ENCODE measurements around the gene NUP62.
"Not testable (repeated sequence)": the region's sequence is repeated elsewhere in the genome, so short reads cannot be mapped to it uniquely, and the experiment has no call there.

Gene NUP62

GRCh38 chr19:49952479-49952836, 23.2 kb upstream of the NUP62 start:
- H3K4me3 ChIP-seq (ENCODE audit: low read depth, low read length), result no peak overlapping the region

- H3K4me3 ChIP-seq (ENCODE audit: low read depth, low read length), result no peak overlapping the region
Observed at GRCh38 chr19:49951806-49952478, 22.6 kb upstream of the NUP62 start.

- no peak overlapping the region for H3K4me3 ChIP-seq (ENCODE audit: low read depth, low read length)
Observed at GRCh38 chr19:49950956-49951526, 21.7 kb upstream of the NUP62 start.

DNA sequence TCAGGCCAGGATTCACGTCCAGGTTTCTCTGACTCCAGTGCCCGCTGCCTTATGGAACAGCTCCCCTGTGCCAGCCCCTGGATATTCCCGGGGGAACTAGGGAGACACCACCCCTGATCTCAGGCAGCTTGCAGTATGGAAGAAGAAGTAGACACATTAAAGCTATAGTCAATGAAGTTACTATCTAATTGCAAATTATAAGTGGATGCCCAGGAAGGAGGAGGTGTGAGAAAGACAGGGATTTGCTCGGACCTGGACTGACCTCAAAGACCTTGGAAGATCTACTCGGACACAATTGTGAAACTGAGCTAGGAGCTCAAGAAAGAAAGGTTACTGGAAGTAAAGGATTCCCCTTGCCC, 21.3 kb upstream of the NUP62 start:
- no peak overlapping the region for H3K4me3 ChIP-seq (ENCODE audit: low read depth, low read length)

GRCh38 chr19:49949742-49950589, 20.7 kb upstream of the NUP62 start:
- H3K4me3 ChIP-seq (ENCODE audit: low read depth, low read length), result no peak overlapping the region

- H3K4me3 ChIP-seq (ENCODE audit: low read depth, low read length), result no peak overlapping the region
Observed at GRCh38 chr19:49946415-49946814, 17.1 kb upstream of the NUP62 start.

DNA sequence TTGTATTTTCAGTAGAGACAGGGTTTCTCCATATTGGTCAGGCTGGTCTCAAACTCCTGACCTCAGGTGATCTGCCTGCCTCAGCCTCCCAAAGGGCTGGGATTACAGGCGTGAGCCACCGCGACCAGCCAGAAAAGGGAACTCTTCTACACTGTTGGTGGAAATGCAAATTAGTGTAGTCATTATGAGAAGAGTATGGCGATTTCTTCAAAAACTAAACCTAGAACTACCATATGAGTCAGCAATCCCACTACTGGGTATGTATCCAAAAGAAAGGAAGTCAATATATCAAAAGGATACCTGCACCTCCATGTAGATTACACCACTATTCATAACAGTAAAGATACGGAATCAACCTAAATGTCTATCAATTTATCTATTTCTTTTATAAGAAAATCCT, 15.3 kb upstream of the NUP62 start:
- H3K4me3 ChIP-seq (ENCODE audit: low read depth, low read length), result not testable (repeated sequence)

DNA sequence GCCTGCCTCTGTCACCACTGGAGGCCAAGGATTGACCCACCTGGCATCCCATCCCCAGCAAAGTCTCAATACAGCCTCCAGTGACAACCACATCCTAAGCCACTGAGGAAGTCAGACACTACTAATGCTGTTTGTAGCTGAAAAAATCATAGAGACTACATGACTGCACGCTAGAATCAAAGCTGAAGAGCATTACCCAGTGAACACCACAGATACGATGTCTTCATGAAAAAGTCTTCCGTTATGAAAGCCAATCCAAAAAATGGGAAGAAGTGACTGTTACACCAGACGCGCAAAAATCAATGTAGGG, 11.1 kb upstream of the NUP62 start:
- H3K4me3 ChIP-seq (ENCODE audit: low read depth, low read length), result no peak overlapping the region

GRCh38 chr19:49939721-49940481, 10.6 kb upstream of the NUP62 start:
- H3K4me3 ChIP-seq (ENCODE audit: low read depth, low read length), result no peak overlapping the region

GRCh38 chr19:49938662-49939061, 9.4 kb upstream of the NUP62 start:
- no peak overlapping the region for H3K4me3 ChIP-seq (ENCODE audit: low read depth, low read length)

DNA sequence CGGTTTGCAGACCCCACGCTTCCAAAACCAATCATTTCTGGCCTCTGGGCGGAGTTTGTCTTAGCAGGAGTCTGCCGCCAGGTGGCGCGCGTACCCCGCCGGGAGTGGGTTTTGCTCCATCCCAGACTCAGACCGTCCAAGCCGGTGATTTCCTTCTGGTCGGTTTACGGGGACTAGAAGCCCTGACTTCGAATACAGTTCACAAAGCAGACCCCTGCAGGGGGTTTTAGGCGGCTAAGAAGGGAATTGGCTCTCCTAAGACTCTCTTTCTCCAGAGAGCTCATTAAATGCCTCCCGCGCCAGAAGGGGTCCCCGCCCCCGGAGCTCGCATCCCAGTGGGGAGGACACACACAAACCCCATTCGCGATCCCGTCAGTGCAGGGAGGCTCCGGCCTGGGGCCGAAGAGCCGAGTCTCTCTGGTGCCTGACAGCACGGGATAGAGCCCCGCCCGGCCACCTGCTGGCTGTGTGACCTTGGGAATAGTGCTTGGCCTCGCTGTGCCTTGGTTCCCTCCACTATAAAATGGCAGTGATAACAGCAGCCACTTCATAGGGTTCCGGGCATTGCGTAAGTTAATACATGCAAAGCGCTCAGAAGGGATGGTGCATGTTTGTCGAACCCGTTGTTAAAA, 8.6 kb upstream of the NUP62 start:
- no peak overlapping the region for H3K4me3 ChIP-seq (ENCODE audit: low read depth, low read length)

DNA sequence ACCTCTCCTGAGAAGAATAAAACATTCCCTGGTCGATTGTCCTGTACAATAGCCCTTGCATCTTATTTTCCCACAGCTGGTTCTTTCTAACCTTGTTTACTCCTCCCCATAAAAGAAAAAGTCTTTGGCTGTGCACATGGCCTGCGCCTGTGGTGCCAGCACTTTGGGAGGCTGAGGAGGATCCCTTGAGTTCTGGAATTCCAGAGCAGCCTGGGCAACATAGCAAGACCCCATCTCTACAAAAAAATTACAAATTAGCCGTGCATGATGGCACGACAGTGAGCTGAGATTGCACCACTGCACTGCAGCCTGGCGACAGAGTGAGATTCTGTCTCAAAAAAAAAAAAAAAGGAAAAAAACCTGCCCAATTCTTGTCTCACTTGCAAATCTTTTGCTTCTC, 7.2 kb upstream of the NUP62 start:
- no peak overlapping the region for H3K4me3 ChIP-seq (ENCODE audit: low read depth, low read length)

DNA sequence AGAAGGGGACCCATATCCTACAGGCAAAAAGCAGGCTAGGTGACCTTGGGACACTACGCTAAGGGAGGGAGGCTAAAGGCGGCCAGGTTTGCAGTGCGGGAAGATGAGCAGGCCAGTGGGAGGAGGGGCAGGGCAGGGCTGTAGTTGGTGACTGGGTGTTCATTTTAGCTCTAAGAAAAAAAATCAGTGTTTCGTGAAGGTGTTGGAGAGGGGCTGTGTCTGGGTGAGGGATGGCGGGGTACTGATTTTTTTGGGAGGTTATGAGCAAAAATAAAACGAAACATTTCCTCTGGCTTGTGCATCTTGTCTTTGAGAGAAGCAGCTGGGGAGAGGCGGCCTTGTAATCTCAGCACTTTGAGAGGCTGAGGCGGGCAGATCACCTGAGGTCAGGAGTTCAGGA, 4.3 kb upstream of the NUP62 start:
- no peak overlapping the region for H3K4me3 ChIP-seq (ENCODE audit: low read depth, low read length)

- no peak overlapping the region for H3K4me3 ChIP-seq (ENCODE audit: low read depth, low read length)
Observed at GRCh38 chr19:49932731-49933131, 3.4 kb upstream of the NUP62 start.

GRCh38 chr19:49932041-49932451, 2.7 kb upstream of the NUP62 start:
- H3K4me3 ChIP-seq (ENCODE audit: low read depth, low read length), result no peak overlapping the region

DNA sequence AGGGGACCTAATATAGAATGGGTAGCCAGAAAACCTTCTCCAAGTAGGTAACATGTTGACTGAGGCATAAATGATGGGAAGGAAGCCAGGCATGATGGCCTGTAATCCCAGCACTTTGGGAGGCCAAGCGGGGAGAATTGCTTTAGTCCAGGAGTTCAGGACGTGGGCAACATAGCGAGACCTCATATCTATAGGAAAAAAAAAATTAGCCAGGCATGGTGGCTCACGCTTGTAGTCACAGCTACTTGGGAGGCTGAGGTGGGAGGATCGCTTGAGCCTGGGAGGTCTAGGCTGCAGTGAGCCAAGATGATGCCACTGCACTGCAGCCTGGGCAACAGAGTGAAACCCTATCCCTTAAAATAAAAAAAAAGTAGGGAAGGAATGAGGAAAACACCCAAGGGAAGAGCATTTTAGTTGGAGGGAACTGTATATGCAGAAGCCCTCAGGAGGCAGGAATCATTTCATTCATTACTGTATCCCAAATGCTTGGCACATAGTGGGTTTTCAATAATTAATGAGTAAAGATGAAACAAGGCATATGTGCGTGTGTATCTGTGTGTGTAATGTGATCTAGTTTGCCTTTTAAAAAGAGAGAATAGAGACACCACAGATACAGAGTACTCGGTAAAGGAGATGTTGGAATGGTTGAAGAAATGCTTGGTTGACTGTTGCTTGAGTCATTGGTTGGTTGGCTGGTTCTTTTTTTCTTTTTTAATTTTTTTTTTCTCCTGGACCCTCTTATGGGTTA, 2.2 kb upstream of the NUP62 start:
- no peak overlapping the region for H3K4me3 ChIP-seq (ENCODE audit: low read depth, low read length)

GRCh38 chr19:49930483-49931011, 1.2 kb upstream of the NUP62 start:
- peak overlapping the region; percentile 42 for H3K4me3 ChIP-seq (ENCODE audit: low read depth, low read length)

DNA sequence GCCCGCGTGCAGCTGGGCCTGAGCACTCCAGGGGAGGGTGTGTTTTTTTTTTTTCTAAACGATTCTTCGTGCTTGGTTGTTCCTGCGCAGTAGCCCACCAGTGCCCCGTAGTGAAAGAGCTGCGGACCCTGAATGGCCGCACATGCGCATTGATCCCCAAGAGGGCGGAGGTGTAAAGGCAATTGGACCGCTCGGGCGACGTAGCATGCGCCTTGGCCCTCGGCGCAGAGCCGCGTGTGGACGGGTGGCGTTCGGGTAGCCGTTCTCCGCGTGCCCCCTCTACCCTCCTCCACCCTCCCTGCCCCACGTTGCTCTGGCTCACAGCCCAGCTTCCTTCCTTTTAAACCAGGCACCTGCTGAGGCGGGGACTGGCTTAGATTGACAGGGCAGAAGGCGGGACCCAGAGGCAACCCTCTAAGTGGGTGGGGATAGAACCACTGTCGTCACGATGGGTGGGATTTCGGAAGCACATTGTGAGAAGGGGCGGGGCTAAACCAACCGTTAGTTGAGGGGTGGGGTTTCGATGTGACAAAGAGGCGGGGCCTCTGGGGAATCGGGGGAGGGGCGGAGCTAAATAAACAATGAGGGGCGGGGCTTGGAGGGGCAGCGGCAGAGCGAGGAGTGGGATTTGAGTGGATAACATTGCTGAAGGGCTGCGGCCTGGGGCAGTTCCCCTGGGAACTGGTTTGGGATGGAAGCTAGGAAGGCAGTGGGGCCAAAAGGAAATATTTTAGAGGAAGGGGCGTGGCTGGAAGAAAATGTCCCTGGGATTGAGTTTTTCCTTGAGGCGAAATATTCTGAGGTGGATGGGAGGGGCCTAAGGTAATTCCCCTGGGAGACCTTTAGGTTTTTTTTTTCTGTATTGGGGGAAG, 543 bp upstream of the NUP62 start:
- H3K4me3 ChIP-seq (ENCODE audit: low read depth, low read length), result peak overlapping the region; percentile 79

GRCh38 chr19:49927526-49928264, 1.6 kb downstream of the NUP62 start:
- no peak overlapping the region for H3K4me3 ChIP-seq (ENCODE audit: low read depth, low read length)
